ENCODE data around the gene CEP112.

GRCh38 chr17:66054242-66054641 is 137.7 kb downstream of the CEP112 start:
- TF ChIP-seq CTCF (conservative IDR thresholded peaks at IDR 0.05 in 1 of 2, IDR thresholded peaks at IDR 0.05 in 1 of 2; ENCODE audit: low read depth in 1 of 2, low read length in 2 of 2), result no peak
- TF ChIP-seq EZH2 (IDR thresholded peaks at IDR 0.05; ENCODE audit: low read length, missing control alignments), result no peak

Measured in fibroblast of lung (primary cell).